Heart left ventricle (tissue), 13 donors: Measurements from ENCODE around the gene YWHAE.

Experiments
- CTCF ChIP-seq, 12 donors: fragments of 200-600 bp; sonication (generic) in 4 of 12; IDR thresholded peaks; one replicate each; pipeline versions ENCODE4 v1.5.0 to v1.8.0; 2018 to 2022; ENCODE audit warnings: antibody characterized with exemption in 12 of 12, mild to moderate bottlenecking in 5 of 12
- POLR2A ChIP-seq, 2 donors: fragments of 450-650 bp; IDR thresholded peaks; one replicate each; pipeline ENCODE4 v1.6.1; 2017; ENCODE audit warnings: antibody characterized with exemption in 2 of 2, mild to moderate bottlenecking in 2 of 2, moderate library complexity in 2 of 2
- donor health status: ischemic (EF 13 %, LVEDD 7.1; RV severe dilation, severe dysfunction).
- donor health status: DM: no; HTN: yes; CAD: no.
- donor health status: DM: no; HTN: no; CAD: no.
- donor health status: ischemic (EF 25% LVEDD 6.9; RV normal size, moderate dysfunction).
- donor health status: ischemic (EF 25% LVEDD 5.7; RV mildly dilated, moderate dysfunction).
- donor health status: ischemic (EF 35%, LVEDD 5.7; RV mildly dilated, moderate dysfunction).
- donor health status: nonischemic (EF 11% LVEDD 7.7; RV severe dilation, severe dysfunction).
- donor health status: DM: yes; HTN: yes; CAD: no.
- donor health status: PGD.
- donor health status: ischemic (EF 29% LVEDD 5.4; RV normal size, mild dysfunction).
- donor health status: nonischemic (EF 23%, LVEDD 6.1; RV moderate dilation, normal function).

GRCh38 chr17:1302761-1303160 lies 97.3 kb downstream of the YWHAE start:
- TF ChIP-seq CTCF (IDR thresholded peaks at IDR 0.05) (no peak), POLR2A (IDR thresholded peaks at IDR 0.05) (no peak)
